ENCODE measurements around the gene FANCI.

FANCI gene

GRCh38 chr15:89243691-89244573 is at the start of gene FANCI (continued):
- TF ChIP-seq ZBTB10 (tag by site-specific recombination; IDR thresholded peaks at IDR 0.05) = peak; percentile 89
- TF ChIP-seq OSR2 (tag by site-specific recombination; IDR thresholded peaks at IDR 0.05) = no peak
- TF ChIP-seq ZNF837 (tag by site-specific recombination; IDR thresholded peaks at IDR 0.05) = no peak
- peak; percentile 80 for TF ChIP-seq GLIS2 (tag by site-specific recombination; IDR thresholded peaks at IDR 0.05)
- TF ChIP-seq ZBTB11 (tag by site-specific recombination; conservative IDR thresholded peaks at IDR 0.05; ENCODE audit: low read depth) = peak; percentile 92
- peak; percentile 30; the same call in 1 of the 2 replicates for TF ChIP-seq ZNF394 (tag by site-specific recombination; IDR thresholded peaks at IDR 0.05; ENCODE audit: borderline replicate concordance)
- TF ChIP-seq ZNF169 (tag by site-specific recombination; IDR thresholded peaks at IDR 0.05) = no peak
- no peak for TF ChIP-seq ZNF146 (tag by site-specific recombination; IDR thresholded peaks at IDR 0.05)
- TF ChIP-seq ZNF600 (tag by site-specific recombination; IDR thresholded peaks at IDR 0.05) = peak; percentile 70
- no peak for TF ChIP-seq ZNF624 (tag by site-specific recombination; IDR thresholded peaks at IDR 0.05)
- no peak for TF ChIP-seq ZBTB6 (tag by site-specific recombination; IDR thresholded peaks at IDR 0.05)
- no peak for TF ChIP-seq ZNF658 (tag by site-specific recombination; IDR thresholded peaks at IDR 0.05)
- no peak for TF ChIP-seq ZNF121 (tag by site-specific recombination; IDR thresholded peaks at IDR 0.05)
- no peak for TF ChIP-seq ZSCAN23 (tag by site-specific recombination; IDR thresholded peaks at IDR 0.05)
- TF ChIP-seq ZNF654 (tag by site-specific recombination; IDR thresholded peaks at IDR 0.05; ENCODE audit: low read depth) = peak; percentile 22; the same call in 1 of the 2 replicates
- TF ChIP-seq KLF9 (tag by site-specific recombination; IDR thresholded peaks at IDR 0.05; ENCODE audit: low read depth) = peak; percentile 49; the same call in 1 of the 2 replicates
- TF ChIP-seq ZNF26 (tag by site-specific recombination; IDR thresholded peaks at IDR 0.05) = no peak
- TF ChIP-seq SP3 (tag by site-specific recombination; IDR thresholded peaks at IDR 0.05) = peak; percentile 62; the same call in 1 of the 2 replicates
- TF ChIP-seq ZNF23 (tag by site-specific recombination; IDR thresholded peaks at IDR 0.05; ENCODE audit: borderline replicate concordance) = no peak
- TF ChIP-seq ZNF416 (tag by site-specific recombination; IDR thresholded peaks at IDR 0.05) = no peak
- no peak for TF ChIP-seq ZNF214 (tag by site-specific recombination; IDR thresholded peaks at IDR 0.05; ENCODE audit: borderline replicate concordance)
- no peak for TF ChIP-seq REST (tag by site-specific recombination; IDR thresholded peaks at IDR 0.05)
- no peak for TF ChIP-seq FEZF1 (tag by site-specific recombination; IDR thresholded peaks at IDR 0.05)

Measured in HEK293 (cell line).